ENCODE results near the gene TSPAN7.
A peak's percentile ranks its signal among the peaks of the same experiment; 100 is the strongest.

Gene TSPAN7

GRCh38 chrX:38649221-38649620 is 87.9 kb downstream of the TSPAN7 start:
- no peak for DNase-seq

DNA sequence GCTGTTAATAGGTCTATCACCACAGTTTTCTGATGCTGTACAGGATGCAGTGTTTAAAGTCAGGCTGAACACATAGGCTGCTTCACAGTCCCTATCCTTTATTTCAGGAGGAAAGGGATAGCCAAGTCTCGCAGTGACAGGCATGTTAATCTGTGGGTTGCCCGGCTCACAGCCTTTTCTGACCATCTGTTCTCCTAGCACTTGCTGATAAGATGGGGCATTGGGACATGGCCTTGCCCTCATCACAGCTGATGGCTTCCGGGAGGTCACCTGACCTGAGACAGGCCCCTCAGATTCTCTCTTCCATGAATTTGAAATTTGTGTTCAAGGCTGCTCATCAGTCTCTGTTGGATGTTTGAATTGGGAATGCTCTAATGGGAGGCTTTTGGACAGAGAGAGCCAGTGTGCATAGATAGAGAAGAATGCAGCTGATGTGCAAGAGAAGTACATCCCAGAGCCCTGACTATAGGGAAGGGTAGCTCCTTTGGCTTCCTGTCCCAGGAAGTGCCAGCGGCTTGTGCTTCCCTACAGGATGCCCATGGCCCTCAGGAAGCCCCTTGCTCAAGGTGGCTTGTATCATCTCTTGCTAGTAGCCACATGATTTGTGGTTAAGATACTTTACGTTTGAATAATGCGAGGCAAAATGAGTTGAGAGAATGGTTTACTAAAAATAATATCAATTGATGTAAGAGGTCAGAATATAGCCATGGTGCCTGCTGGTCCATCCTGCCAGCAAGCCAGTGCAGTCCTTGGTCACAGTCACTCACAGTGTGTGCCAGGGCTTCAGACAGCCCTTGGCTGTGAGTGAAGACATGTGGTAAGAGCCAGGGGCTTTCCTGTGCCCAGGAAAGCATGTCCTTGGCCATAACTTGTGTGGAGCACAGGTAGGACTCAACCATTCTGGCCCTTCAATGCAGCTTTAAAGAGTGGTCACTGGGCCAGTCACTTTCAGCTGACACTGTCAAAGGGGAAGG is 88.6 kb downstream of the TSPAN7 start:
- DNase-seq, result no peak

- no peak for DNase-seq
Observed at GRCh38 chrX:38651625-38652601, 90.6 kb downstream of the TSPAN7 start.

DNA sequence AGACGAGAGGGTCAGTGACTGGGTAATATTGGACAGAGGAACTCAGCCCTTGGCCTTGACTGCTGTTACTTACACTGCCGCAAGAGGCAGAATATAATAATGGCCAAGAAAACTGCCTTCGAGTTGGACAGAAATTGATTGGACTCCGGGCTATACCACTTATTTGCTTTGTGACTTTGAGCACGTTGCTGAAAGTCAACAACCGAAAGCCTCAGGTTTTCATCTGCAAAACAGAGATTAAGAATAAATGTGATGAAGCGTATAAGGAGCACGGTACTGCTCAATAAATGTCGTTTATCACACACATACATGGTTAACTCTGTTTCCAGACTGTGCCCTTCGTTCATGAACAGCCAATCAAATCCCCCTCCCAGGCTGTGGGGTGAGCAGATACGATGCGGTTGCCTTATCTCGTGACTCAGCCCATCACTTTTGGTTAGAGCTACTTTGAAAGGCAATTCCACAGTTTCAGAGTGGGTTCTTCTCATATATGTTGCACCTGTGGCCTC is 91.6 kb downstream of the TSPAN7 start:
- no peak for DNase-seq

DNA sequence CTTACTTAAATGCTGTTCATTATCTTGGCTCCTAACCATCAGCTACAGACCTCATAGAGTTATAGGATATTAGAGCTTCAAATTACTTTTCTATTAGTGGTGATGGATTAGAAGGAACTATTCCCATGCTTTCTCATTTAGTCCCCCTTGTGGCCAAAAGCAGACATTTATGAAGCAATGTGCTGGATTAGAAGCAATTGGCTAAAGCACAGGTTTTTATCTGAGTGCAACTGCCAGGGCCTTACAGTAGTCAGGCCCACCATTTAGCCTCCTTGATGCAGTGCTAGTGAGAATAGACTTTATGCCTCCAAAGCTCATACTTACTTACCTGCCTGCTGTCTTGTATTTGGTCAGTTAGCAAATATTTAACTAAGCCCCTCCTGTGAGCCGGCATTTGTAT is 93.0 kb downstream of the TSPAN7 start:
- DNase-seq, result peak; percentile 0

- no peak for DNase-seq
Observed at GRCh38 chrX:38656350-38656915, 95.1 kb downstream of the TSPAN7 start.

GRCh38 chrX:38657562-38657961 is 96.2 kb downstream of the TSPAN7 start:
- no peak for DNase-seq

DNA sequence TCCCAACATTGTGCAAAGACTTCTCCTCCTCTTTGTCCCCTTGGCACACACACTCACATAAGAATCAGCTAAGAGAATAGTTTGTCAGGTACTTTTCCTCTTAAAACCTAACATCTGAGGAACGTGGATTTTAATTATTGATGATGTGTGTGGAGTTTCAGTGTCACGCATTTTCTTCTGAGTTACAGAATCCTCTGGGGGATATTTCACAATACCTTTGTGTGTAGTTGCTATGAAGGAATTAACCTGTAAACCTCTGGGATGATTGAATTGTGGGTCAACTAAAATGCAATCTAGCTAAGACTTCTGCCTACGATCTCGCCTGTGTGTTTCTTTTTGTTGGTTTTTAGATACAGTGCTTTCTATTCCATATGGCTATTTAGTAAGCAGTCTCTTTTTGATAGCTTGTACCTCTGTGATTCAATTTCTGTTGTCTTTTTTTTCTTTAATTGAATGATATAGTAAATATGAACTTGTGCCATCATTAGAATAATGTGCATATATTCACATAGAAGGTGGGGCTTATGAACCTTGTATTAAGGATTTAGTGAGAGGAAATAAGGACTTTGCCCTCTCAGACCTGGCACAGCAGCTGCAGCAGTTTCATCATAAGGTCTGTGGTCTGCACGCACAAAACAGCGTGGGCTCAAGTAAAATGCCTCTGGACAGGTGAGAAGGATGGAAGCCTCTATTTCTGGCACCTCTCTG is 99.2 kb downstream of the TSPAN7 start:
- no peak for DNase-seq

DNA sequence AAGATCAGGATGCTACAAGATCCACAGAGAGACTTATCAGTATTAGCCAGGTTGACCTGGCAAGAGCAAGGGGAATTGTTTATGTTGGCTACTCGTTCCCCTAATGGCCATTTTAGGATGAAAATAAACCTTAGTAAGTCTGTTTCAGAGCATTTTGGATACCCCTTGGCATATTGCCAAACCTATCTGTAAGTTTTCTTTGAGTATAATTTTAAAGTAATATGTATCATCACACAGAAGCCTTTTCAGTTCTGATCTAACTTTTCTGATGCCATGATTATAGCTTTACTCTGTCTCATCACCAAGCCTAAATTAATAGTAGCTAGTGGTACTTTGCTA is 99.7 kb downstream of the TSPAN7 start:
- DNase-seq, result no peak

- no peak for DNase-seq
Observed at GRCh38 chrX:38661561-38661960, 100.2 kb downstream of the TSPAN7 start.

DNA sequence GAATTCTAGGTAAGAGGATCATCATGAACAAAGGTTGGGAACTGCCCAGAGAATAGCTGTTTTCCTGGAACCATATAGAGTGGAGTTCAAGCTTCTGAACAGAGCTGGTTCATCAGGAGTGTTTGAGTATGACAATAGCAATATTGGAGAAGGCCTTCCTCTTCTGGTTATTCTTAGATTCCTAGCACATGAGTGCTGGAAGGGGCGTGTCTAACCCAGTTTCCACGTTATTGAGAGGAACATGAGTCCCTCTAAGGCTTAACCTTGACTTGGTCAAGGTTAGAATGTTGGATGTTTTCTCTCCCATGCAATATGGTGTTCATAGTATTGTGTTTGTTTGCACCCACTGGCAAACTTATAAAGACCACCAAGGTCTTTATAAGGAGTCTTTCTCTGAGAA is 101.3 kb downstream of the TSPAN7 start:
- no peak for DNase-seq

DNA sequence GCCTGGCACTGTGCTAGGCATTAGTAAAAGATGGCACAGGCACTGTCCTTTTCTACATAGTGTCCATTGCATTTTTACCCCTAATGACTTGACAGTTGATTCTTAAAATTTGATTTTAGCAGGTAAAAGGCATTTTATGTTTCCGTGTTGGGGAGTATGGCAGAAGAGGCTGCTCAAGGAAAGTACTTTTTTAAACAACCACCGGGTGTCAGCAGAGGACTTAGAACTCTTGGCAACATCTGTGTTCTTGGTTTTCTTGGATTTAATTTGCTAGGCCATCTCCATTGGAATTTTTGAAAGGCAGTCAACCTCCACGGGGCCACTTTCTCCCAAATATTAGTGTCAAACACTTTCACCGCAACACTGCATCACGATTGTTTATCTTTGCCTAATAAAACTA is 102.9 kb downstream of the TSPAN7 start:
- peak; percentile 0 for DNase-seq

DNA sequence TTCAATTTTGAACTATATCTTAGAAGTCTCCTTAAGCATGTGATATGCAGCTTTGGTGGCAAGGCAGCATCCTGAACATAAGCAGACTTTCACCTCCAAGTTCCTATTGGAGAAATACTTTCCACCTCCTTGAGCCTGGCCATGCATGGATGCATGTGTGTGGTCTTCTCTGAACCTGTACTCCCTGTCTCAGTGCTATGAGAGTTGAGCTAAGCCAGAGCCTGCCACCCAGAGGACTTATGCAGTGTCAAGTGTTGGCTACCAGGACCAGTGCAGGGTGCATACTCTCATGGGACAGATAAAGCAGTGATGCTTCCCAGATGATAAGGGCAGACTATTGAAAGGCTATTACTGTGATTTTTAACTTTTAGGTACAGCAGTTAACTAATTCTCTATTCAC is 105.6 kb downstream of the TSPAN7 start:
- DNase-seq, result no peak

- no peak for DNase-seq
Observed at GRCh38 chrX:38668771-38669170, 107.4 kb downstream of the TSPAN7 start.

DNA sequence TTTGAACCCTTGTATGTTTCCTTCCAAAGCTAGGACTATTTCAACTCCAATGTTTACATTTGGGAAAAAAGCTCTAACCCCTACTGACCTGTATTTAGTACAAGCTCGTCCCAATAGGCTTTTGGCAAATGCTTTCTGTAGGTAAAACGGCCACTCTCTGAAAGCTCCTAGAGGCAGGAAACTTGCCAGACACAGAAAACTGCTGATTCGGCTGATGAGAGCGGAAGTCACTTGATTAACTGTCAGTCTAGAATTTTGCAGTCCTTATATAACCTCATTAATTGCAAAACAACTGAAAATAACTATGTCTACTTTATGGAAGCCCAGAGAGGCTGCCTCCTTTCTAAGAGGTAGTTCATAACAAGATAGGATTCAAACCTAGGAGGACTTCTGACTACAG is 108.1 kb downstream of the TSPAN7 start:
- DNase-seq, result no peak

DNA sequence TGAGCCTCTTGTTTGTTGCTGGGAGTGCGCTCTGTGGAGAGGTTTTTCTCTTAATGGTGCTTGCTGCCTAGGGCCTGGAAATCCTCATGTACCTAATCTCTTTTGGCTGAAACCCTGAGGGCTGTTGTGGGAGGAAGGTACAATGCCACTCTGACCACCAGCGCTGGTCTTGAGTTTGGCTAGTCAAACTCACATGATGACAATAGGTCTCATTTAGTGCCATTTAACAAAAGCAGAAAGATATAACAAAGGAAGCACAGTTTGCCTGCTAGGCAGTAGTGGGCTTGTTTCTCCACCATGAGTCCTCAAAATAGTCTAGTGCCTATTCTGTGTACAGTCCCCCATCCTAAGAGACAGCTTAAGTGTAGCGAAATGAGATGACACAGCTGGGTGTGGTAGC is 111.3 kb downstream of the TSPAN7 start:
- DNase-seq, result no peak

- no peak for DNase-seq
Observed at GRCh38 chrX:38675856-38676255, 114.5 kb downstream of the TSPAN7 start.

GRCh38 chrX:38678183-38678582 is 116.8 kb downstream of the TSPAN7 start:
- DNase-seq, result no peak

- no peak for DNase-seq
Observed at GRCh38 chrX:38678821-38679220, 117.5 kb downstream of the TSPAN7 start.

GRCh38 chrX:38679695-38680094 is 118.4 kb downstream of the TSPAN7 start:
- no peak for DNase-seq

GRCh38 chrX:38682095-38682494 is 120.8 kb downstream of the TSPAN7 start:
- no peak for DNase-seq

DNA sequence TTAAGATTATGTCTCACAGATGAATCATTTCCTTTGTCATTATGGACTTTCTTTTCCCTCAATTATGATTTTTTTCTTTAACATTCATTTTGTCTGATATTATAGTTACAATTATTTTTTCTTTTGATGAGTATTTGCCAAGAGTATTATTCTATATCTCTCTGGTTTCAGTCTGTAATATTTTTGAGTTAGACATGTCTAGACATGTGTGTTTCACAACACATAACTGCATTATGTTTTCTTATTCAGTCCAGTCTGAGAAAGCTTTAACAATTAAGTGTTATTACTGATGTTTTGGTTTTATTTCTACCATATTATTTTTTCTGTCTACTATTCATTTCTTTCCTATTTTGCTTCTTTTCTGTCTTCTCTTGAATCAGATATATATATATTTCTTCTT is 131.6 kb downstream of the TSPAN7 start:
- DNase-seq, result no peak

- no peak for DNase-seq
Observed at GRCh38 chrX:38694394-38694793, 133.1 kb downstream of the TSPAN7 start.

Measured in NCI-H774 (cell line).